Thoracic aorta (tissue), 2 donors: ENCODE measurements around the gene ZNF587B. TPM values are rescaled to one million over a fixed set of nuclear protein-coding genes. Genes with fewer than 3 reads are reported as not detected.
A peak's percentile ranks its signal among the peaks of the same experiment; 100 is the strongest.
"Not testable (repeated sequence)": the region's sequence is repeated elsewhere in the genome, so short reads cannot be mapped to it uniquely, and the experiment has no call there.

Source experiments
- ATAC-seq: fragments of 150-250 bp; one replicate; pipeline ENCODE4 v1.8.0; 2017; ENCODE audit warnings: low read depth; ENCODE audit not compliant: insufficient number of reproducible peaks, low FRiP score
- DNase-seq: peaks from one replicate; pipeline ENCODE4 v3.0.0-alpha.2; 2020; ENCODE audit warnings: low spot score
- H3K27ac ChIP-seq, 2 donors: fragments of 200-600 bp; sonication (generic); 1 replicate in 1 of 2; 2 replicates in 1 of 2; pipeline ENCODE4 v1.5.1; 2016; ENCODE audit warnings: mild to moderate bottlenecking in 2 of 2, moderate library complexity in 2 of 2
- H3K27me3 ChIP-seq: fragments of 200-600 bp; sonication (generic); replicated peaks from 2 replicates; pipeline ENCODE4 v1.6.0; 2016; ENCODE audit warnings: mild to moderate bottlenecking; ENCODE audit not compliant: insufficient read depth
- H3K36me3 ChIP-seq: fragments of 200-600 bp; sonication (generic); one replicate; pipeline ENCODE4 v1.5.1; 2016
- H3K4me1 ChIP-seq, 2 donors: fragments of 200-600 bp; sonication (generic); 1 replicate in 1 of 2; 2 replicates in 1 of 2; pipeline versions ENCODE4 v1.5.1 to v1.6.0; 2016; ENCODE audit warnings: low read depth in 2 of 2, mild to moderate bottlenecking in 1 of 2; ENCODE audit not compliant: control insufficient read depth in 1 of 2
- H3K4me3 ChIP-seq: fragments of 200-600 bp; sonication (generic); 2 replicates; pipeline ENCODE4 v1.5.1; 2016; ENCODE audit warnings: mild to moderate bottlenecking
- H3K9me3 ChIP-seq: fragments of 200-600 bp; sonication (generic); 2 replicates; pipeline ENCODE4 v1.5.1; 2016
- CTCF ChIP-seq: fragments of 200-600 bp; sonication (generic); IDR thresholded peaks from one replicate; pipeline ENCODE4 v1.5.1; 2019; ENCODE audit warnings: antibody characterized with exemption
- total RNA-seq, 2 donors: library from RNA; depleted of rRNA; stranded (reverse); fragments of >200 nt; gene quantifications; one replicate each; pipeline versions ENCODE4 v1.1.0 to v1.2.3, GENCODE V29; 2016

The ZNF587B gene
- total RNA-seq, 2 donors from 2014 or later = 11.9 to 35.8 TPM

- H3K36me3 ChIP-seq = no peaks in the 10 kb centered on the region
- no peak overlapping the region for H3K27ac ChIP-seq
- H3K4me3 ChIP-seq = no peak overlapping the region
- H3K27me3 ChIP-seq = no peaks in the 10 kb centered on the region
- no peaks in the 10 kb centered on the region for H3K9me3 ChIP-seq
- peaks cover 17 to 34% of the 10 kb centered on the region in 2 donors for H3K4me1 ChIP-seq
- no peak for DNase-seq
- TF ChIP-seq CTCF = no peak
- no peak for ATAC-seq
Measured at GRCh38 chr19:57816652-57817051, 13.4 kb upstream of the ZNF587B start.

GRCh38 chr19:57817976-57818375, 12.1 kb upstream of the ZNF587B start:
- Histone ChIP-seq H3K9me3 (no peaks in the 10 kb centered on the region), H3K36me3 (no peaks in the 10 kb centered on the region), H3K4me1 (peaks cover 13 to 24% of the 10 kb centered on the region in 2 donors), H3K27me3 (no peaks in the 10 kb centered on the region), H3K4me3 (no peak overlapping the region), H3K27ac (no peak overlapping the region)
- TF ChIP-seq CTCF = no peak
- DNase-seq (no peak), ATAC-seq (no peak)

- Histone ChIP-seq H3K27ac (no peak overlapping the region), H3K4me3 (no peak overlapping the region), H3K27me3 (no peaks in the 10 kb centered on the region), H3K36me3 (no peaks in the 10 kb centered on the region), H3K4me1 (peaks cover 13 to 23% of the 10 kb centered on the region in 2 donors), H3K9me3 (no peaks in the 10 kb centered on the region)
- TF ChIP-seq CTCF = no peak
- DNase-seq = no peak
- ATAC-seq = no peak
Measured at GRCh38 chr19:57818378-57818777, 11.7 kb upstream of the ZNF587B start.

GRCh38 chr19:57819475-57820148, 10.5 kb upstream of the ZNF587B start:
- peak; percentile 59 for DNase-seq
- TF ChIP-seq CTCF = peak; percentile 5
- no peaks in the 10 kb centered on the region for H3K9me3 ChIP-seq
- peak overlapping the region; percentile 96 for H3K4me3 ChIP-seq
- peak overlapping the region; percentile 62 to 69 for H3K27ac ChIP-seq
- H3K4me1 ChIP-seq = peaks cover 10 to 13% of the 10 kb centered on the region in 2 donors
- H3K27me3 ChIP-seq = no peaks in the 10 kb centered on the region
- ATAC-seq = peak; percentile 77
- no peaks in the 10 kb centered on the region for H3K36me3 ChIP-seq

GRCh38 chr19:57820599-57820998, 9.5 kb upstream of the ZNF587B start:
- H3K9me3 ChIP-seq = no peaks in the 10 kb centered on the region
- H3K27ac ChIP-seq = no peak overlapping the region
- H3K4me3 ChIP-seq = peak overlapping the region; percentile 96

GRCh38 chr19:57821095-57821494, 9.0 kb upstream of the ZNF587B start:
- H3K9me3 ChIP-seq, H3K27ac ChIP-seq, DNase-seq, H3K27me3 ChIP-seq, H3K4me3 ChIP-seq, H3K36me3 ChIP-seq, ATAC-seq: not testable (repeated sequence)
- peaks cover 8 to 10% of the 10 kb centered on the region in 2 donors for H3K4me1 ChIP-seq

More at GRCh38 chr19:57820599-57820998, 9.5 kb upstream of the ZNF587B start:
- no peaks in the 10 kb centered on the region for H3K36me3 ChIP-seq
- no peaks in the 10 kb centered on the region for H3K27me3 ChIP-seq
- no peak for TF ChIP-seq CTCF
- DNase-seq (no peak), ATAC-seq (no peak)
- peaks cover 8 to 10% of the 10 kb centered on the region in 2 donors for H3K4me1 ChIP-seq

- not testable (repeated sequence) for DNase-seq, ATAC-seq, H3K27me3 ChIP-seq, H3K36me3 ChIP-seq, H3K4me3 ChIP-seq, H3K27ac ChIP-seq, H3K9me3 ChIP-seq
- H3K4me1 ChIP-seq = peaks cover 8 to 10% of the 10 kb centered on the region in 2 donors
Measured at GRCh38 chr19:57821501-57821900, 8.6 kb upstream of the ZNF587B start.

- H3K36me3 ChIP-seq, H3K9me3 ChIP-seq, H3K27me3 ChIP-seq, DNase-seq, H3K4me3 ChIP-seq, H3K27ac ChIP-seq, ATAC-seq: not testable (repeated sequence)
- peaks cover 8 to 10% of the 10 kb centered on the region in 2 donors for H3K4me1 ChIP-seq
Measured at GRCh38 chr19:57823155-57823554, 6.9 kb upstream of the ZNF587B start.
